Measurements from ENCODE around the gene MEI1. TPM values are rescaled to one million over a fixed set of nuclear protein-coding genes. Genes with fewer than 3 reads are reported as not detected.

The MEI1 gene
- total and polyA plus RNA-seq, 9 of the 15 experiments (the other 6 are each of a cell fraction or from before 2014, with no cell fraction given) = 0.08 to 0.68 (median 0.18) TPM; not detected in 2

DNA sequence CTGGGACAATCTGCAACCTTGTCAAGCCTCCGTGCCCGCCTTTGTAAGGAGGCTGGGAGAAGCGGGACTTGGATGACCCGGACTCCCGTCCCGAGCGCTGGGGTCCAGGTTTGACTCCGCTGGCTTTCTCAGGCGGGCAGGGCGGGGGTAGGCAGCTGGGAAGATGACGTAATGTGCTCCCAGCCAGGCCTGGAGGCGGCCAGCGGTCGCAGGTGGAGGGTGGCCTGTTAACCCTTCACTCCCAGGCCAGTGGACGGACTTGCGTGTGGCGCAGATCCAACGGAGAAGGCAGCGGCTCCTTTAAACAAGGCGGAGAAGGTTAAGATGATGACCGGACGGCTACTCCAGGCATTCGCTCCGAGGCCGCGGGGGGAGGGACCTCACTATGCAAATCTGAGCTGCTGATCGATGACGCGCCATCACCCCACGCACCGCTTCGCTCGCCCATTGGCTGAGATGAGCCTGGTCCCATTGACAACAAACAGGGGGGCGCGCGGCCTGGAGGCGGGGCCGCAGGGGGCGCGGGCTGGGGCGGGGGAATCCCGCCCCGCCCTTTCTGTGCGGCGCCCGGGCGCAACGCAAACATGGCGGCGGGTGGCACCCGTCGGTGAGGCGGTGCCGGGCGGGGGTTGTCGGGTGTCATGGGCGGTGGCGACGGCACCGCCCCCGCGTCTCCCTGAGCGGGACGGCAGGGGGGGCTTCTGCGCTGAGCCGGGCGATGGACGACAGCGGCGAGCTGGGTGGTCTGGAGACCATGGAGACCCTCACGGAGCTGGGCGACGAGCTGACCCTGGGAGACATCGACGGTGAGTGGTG is 133.5 kb downstream of the MEI1 start, which contains the start of gene SREBF2 (continued):
- TF ChIP-seq TEAD1 (CRISPR knock-in tag; IDR thresholded peaks at IDR 0.05) = peak in 1 of 2 experiments; percentile 18; a peak in 1 of 4 replicates
- TF ChIP-seq TOE1 (IDR thresholded peaks at IDR 0.05; ENCODE audit: borderline replicate concordance) = peak; percentile 95
- no peak for TF ChIP-seq TOE1 (CRISPR knock-in tag; IDR thresholded peaks at IDR 0.05; ENCODE audit: borderline replicate concordance, low read depth)
- peak; percentile 78 for TF ChIP-seq NFIC (IDR thresholded peaks at IDR 0.05)
- TF ChIP-seq MYNN (IDR thresholded peaks at IDR 0.05) = peak; percentile 62; the same call in 1 of the 2 replicates
- TF ChIP-seq MYNN (CRISPR knock-in tag; IDR thresholded peaks at IDR 0.05) = no peak
- TF ChIP-seq RAD21 (CRISPR knock-in tag; conservative IDR thresholded peaks at IDR 0.05 in 1 of 2, IDR thresholded peaks at IDR 0.05 in 1 of 2) = 0 out of 4 replicates have a peak, but pooled peaks of 1 of the 2 experiments have one; percentile 4
- peak in 1 of 2 experiments; percentile 52; a peak in 2 of 4 replicates for TF ChIP-seq HDAC1 (IDR thresholded peaks at IDR 0.05)
- peak; percentile 85 for TF ChIP-seq BRD9 (IDR thresholded peaks at IDR 0.05; ENCODE audit: low read depth, partially characterized antibody)
- TF ChIP-seq CTBP1 (IDR thresholded peaks at IDR 0.05; ENCODE audit: borderline replicate concordance) = peak; percentile 83
- peak; percentile 86 for TF ChIP-seq CEBPG (CRISPR knock-in tag; IDR thresholded peaks at IDR 0.05)
- peak; percentile 70 to 93 for TF ChIP-seq CEBPG (tag; conservative IDR thresholded peaks at IDR 0.05 in 1 of 2, IDR thresholded peaks at IDR 0.05 in 1 of 2)
- no peak for TF ChIP-seq ILF3 (IDR thresholded peaks at IDR 0.05; ENCODE audit: borderline replicate concordance)
- 0 out of 2 replicates have a peak, but pooled peaks have one; percentile 36 for TF ChIP-seq BHLHE40 (IDR thresholded peaks at IDR 0.05; ENCODE audit: low read length)
- 0 out of 2 replicates have a peak, but pooled peaks have one; percentile 52 for TF ChIP-seq PHF21A (IDR thresholded peaks at IDR 0.05; ENCODE audit: borderline replicate concordance, low read depth)
- TF ChIP-seq BMI1 (IDR thresholded peaks at IDR 0.05; ENCODE audit: low read length) = no peak
- peak; percentile 40; the same call in 1 of the 2 replicates for TF ChIP-seq MTA2 (IDR thresholded peaks at IDR 0.05; ENCODE audit: low read depth)
- TF ChIP-seq GABPB1 (CRISPR knock-in tag; IDR thresholded peaks at IDR 0.05) = peak; percentile 59; the same call in 1 of the 2 replicates
- no peak for TF ChIP-seq LARP7 (IDR thresholded peaks at IDR 0.05)
- TF ChIP-seq ZZZ3 (IDR thresholded peaks at IDR 0.05) = no peak
- no peak for TF ChIP-seq NR3C1 (CRISPR knock-in tag; IDR thresholded peaks at IDR 0.05)
- peak; percentile 64; the same call in 1 of the 2 replicates for TF ChIP-seq ZBED1 (IDR thresholded peaks at IDR 0.05)
- TF ChIP-seq, protein P1, sequence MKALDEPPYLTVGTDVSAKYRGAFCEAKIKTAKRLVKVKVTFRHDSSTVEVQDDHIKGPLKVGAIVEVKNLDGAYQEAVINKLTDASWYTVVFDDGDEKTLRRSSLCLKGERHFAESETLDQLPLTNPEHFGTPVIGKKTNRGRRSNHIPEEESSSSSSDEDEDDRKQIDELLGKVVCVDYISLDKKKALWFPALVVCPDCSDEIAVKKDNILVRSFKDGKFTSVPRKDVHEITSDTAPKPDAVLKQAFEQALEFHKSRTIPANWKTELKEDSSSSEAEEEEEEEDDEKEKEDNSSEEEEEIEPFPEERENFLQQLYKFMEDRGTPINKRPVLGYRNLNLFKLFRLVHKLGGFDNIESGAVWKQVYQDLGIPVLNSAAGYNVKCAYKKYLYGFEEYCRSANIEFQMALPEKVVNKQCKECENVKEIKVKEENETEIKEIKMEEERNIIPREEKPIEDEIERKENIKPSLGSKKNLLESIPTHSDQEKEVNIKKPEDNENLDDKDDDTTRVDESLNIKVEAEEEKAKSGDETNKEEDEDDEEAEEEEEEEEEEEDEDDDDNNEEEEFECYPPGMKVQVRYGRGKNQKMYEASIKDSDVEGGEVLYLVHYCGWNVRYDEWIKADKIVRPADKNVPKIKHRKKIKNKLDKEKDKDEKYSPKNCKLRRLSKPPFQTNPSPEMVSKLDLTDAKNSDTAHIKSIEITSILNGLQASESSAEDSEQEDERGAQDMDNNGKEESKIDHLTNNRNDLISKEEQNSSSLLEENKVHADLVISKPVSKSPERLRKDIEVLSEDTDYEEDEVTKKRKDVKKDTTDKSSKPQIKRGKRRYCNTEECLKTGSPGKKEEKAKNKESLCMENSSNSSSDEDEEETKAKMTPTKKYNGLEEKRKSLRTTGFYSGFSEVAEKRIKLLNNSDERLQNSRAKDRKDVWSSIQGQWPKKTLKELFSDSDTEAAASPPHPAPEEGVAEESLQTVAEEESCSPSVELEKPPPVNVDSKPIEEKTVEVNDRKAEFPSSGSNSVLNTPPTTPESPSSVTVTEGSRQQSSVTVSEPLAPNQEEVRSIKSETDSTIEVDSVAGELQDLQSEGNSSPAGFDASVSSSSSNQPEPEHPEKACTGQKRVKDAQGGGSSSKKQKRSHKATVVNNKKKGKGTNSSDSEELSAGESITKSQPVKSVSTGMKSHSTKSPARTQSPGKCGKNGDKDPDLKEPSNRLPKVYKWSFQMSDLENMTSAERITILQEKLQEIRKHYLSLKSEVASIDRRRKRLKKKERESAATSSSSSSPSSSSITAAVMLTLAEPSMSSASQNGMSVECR (CRISPR knock-in tag; IDR thresholded peaks at IDR 0.05) = 0 out of 2 replicates have a peak, but pooled peaks have one; percentile 7
- TF ChIP-seq ZNF24 (IDR thresholded peaks at IDR 0.05) = peak; percentile 34; the same call in 1 of the 2 replicates
- peak; percentile 41 for TF ChIP-seq MEIS2 (IDR thresholded peaks at IDR 0.05; ENCODE audit: partially characterized antibody)
- TF ChIP-seq U2AF1 (optimal IDR thresholded peaks at IDR 0.05; ENCODE audit: low read depth, low read length) = no peak
- peak; percentile 63 for TF ChIP-seq SMAD1 (IDR thresholded peaks at IDR 0.05; ENCODE audit: low read depth, low read length, partially characterized antibody)

Measured in K562 (cell line).